Tibial nerve (tissue), 4 donors: ENCODE results near the gene DMBT1. TPM values are rescaled to one million over a fixed set of nuclear protein-coding genes. Genes with fewer than 3 reads are reported as not detected.

Experiments used
- DNase-seq, 2 donors: peaks; one replicate each; pipeline ENCODE4 v3.0.0-alpha.2; 2019; ENCODE audit warnings: low spot score in 2 of 2
- H3K27ac ChIP-seq, 4 donors: fragments of 200-600 bp; sonication (generic) in 3 of 4; one replicate each; pipeline ENCODE4 v1.5.1; 2017 to 2019; ENCODE audit warnings: mild to moderate bottlenecking in 1 of 4
- H3K27me3 ChIP-seq, 2 donors: fragments of 200-600 bp; sonication (generic) in 1 of 2; one replicate each; pipeline versions ENCODE4 v1.5.1 to v1.6.0; 2017 to 2019
- H3K36me3 ChIP-seq, 3 donors: fragments of 200-600 bp; sonication (generic); one replicate each; pipeline ENCODE4 v1.5.1; 2018 to 2019
- H3K4me1 ChIP-seq, 4 donors: fragments of 200-600 bp; sonication (generic) in 3 of 4; one replicate each; pipeline ENCODE4 v1.5.1; 2017 to 2019
- H3K4me3 ChIP-seq, 4 donors: fragments of 200-600 bp; sonication (generic) in 3 of 4; one replicate each; pipeline ENCODE4 v1.5.1; 2017 to 2019; ENCODE audit warnings: mild to moderate bottlenecking in 1 of 4, moderate library complexity in 1 of 4
- H3K9me3 ChIP-seq, 4 donors: fragments of 200-600 bp; sonication (generic) in 3 of 4; one replicate each; pipeline ENCODE4 v1.5.1; 2017 to 2019
- EP300 ChIP-seq, 2 donors: sonication (generic); formaldehyde crosslinking; IDR thresholded peaks; one replicate each; pipeline ENCODE4 v1.6.1; 2017; ENCODE audit warnings: antibody characterized with exemption in 2 of 2, mild to moderate bottlenecking in 1 of 2
- POLR2A ChIP-seq, 2 donors: fragments of 450-650 bp; IDR thresholded peaks; one replicate each; pipeline ENCODE4 v1.6.1; 2017; ENCODE audit warnings: antibody characterized with exemption in 2 of 2, mild to moderate bottlenecking in 2 of 2, moderate library complexity in 2 of 2
- WGBS, 2 donors: methylation state at CpG; one replicate each; pipeline ENCODE4 v1.1.5; 2018; 5-methylcytosine and 5-hydroxymethylcytosine counted together
- total RNA-seq, 4 donors: library from RNA; depleted of rRNA; stranded (reverse); fragments of >200 nt; gene quantifications; one replicate each; pipeline ENCODE4 v1.1.0, GENCODE V29; 2016
- TF ChIP-seq, protein P1 (sequence below), 5 experiments: fragments of 200-600 bp in 3 of 5; fragments of 450-650 bp in 2 of 5; sonication (generic) in 3 of 5; IDR thresholded peaks; one replicate each; pipeline ENCODE4 v1.5.1; 2016 to 2019; ENCODE audit warnings: antibody characterized with exemption in 5 of 5, mild to moderate bottlenecking in 3 of 5, moderate library complexity in 2 of 5

DMBT1 gene
- total RNA-seq, 4 donors from 2014 or later: not detected

DNA sequence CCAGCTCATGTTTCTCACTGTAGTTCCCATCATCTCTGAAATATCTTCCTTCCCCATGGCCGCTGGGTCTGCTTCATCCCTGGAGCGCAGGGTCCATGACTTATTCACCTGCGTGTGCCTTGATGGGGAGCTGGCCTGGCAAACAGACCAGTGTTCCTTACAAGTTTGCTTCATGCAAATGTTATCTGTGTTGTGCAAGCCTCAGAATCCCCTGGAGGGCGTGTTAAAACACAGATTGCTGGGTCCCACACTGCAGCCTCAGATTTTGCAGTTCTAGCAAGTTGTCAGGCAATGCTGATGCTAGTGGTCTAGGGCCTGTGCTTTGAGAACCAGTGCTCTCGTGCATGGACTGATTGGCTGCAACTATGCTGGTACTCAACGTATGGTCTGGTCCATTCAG is 7.2 kb upstream of the DMBT1 start:
- 86 to 94% methylated on average over 6 of the region's 6 CpGs for WGBS, 2 donors

DNA sequence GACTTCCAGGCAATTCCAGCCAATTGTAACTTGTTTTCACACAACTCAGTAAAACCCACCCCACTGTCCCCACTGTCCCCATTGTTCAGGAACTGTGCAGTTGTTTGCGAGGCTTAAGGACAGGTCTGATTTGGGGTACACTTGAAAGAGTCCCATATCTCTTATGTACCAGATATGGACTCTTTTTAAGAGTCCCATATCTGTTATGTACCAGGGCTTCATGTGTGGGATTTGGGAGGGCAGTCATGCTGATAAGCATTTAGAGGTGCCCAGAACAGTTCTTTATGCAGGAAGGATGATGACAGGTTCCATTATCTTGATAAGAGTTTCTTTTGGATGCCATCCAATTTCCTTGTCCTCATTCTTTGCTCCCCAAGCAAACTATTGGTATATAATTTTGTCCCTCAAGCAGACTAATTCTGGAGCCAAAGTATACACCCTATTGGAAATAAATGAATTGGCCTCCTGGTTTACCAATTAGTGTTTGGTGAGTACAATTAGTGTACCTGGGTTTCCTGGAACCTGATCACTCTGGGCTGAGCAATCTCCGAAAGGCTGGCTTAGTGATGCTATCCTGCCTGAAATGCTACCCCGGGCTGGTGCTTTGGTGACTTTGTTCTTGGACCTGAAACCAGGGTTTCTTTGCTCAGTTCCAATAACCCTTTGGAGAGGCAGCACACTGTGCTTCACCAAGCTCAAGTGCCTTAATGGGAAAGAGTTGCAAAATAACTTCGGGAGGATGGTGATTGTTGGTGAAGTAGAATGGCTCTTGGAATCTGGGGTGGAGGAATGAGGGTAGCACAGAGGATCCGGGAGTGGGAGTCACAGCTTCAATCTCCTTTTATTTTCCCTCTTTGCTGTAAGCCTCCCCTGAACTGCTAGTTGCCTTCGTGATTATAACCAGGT is 6.2 kb upstream of the DMBT1 start:
- 86 to 89% methylated on average over 6 of the region's 6 CpGs for WGBS, 2 donors
- TF ChIP-seq EP300 (IDR thresholded peaks at IDR 0.05): no peak
- TF ChIP-seq, protein P1, sequence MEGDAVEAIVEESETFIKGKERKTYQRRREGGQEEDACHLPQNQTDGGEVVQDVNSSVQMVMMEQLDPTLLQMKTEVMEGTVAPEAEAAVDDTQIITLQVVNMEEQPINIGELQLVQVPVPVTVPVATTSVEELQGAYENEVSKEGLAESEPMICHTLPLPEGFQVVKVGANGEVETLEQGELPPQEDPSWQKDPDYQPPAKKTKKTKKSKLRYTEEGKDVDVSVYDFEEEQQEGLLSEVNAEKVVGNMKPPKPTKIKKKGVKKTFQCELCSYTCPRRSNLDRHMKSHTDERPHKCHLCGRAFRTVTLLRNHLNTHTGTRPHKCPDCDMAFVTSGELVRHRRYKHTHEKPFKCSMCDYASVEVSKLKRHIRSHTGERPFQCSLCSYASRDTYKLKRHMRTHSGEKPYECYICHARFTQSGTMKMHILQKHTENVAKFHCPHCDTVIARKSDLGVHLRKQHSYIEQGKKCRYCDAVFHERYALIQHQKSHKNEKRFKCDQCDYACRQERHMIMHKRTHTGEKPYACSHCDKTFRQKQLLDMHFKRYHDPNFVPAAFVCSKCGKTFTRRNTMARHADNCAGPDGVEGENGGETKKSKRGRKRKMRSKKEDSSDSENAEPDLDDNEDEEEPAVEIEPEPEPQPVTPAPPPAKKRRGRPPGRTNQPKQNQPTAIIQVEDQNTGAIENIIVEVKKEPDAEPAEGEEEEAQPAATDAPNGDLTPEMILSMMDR (IDR thresholded peaks at IDR 0.05): no peak
- TF ChIP-seq POLR2A (IDR thresholded peaks at IDR 0.05): no peak
- DNase-seq: no peak

More for the DNA sequence above, 7.2 kb upstream of the DMBT1 start:
- H3K27me3 ChIP-seq: peaks cover 0 to 27% of the 10 kb centered on the region in 2 donors
- H3K4me1 ChIP-seq: no peaks in the 10 kb centered on the region
- H3K27ac ChIP-seq: no peak overlapping the region
- no peaks in the 10 kb centered on the region for H3K9me3 ChIP-seq
- no peak overlapping the region for H3K4me3 ChIP-seq
- TF ChIP-seq EP300 (IDR thresholded peaks at IDR 0.05) (no peak), POLR2A (IDR thresholded peaks at IDR 0.05) (no peak)
- TF ChIP-seq, protein P1 (IDR thresholded peaks at IDR 0.05): no peak
- H3K36me3 ChIP-seq: no peaks in the 10 kb centered on the region
- no peak for DNase-seq

GRCh38 chr10:122555442-122555841 is 5.1 kb upstream of the DMBT1 start:
- 68 to 71% methylated on average over 3 of the region's 3 CpGs for WGBS, 2 donors
- Histone ChIP-seq H3K27me3 (peaks cover 0 to 27% of the 10 kb centered on the region in 2 donors), H3K36me3 (no peaks in the 10 kb centered on the region), H3K4me3 (no peak overlapping the region), H3K27ac (no peak overlapping the region), H3K4me1 (no peaks in the 10 kb centered on the region), H3K9me3 (no peaks in the 10 kb centered on the region)
- no peak for TF ChIP-seq EP300 (IDR thresholded peaks at IDR 0.05)
- no peak for TF ChIP-seq POLR2A (IDR thresholded peaks at IDR 0.05)
- TF ChIP-seq, protein P1 (IDR thresholded peaks at IDR 0.05): no peak
- no peak for DNase-seq

More for the DNA sequence above, 6.2 kb upstream of the DMBT1 start:
- Histone ChIP-seq H3K36me3 (no peaks in the 10 kb centered on the region), H3K27me3 (peaks cover 0 to 27% of the 10 kb centered on the region in 2 donors), H3K27ac (no peak overlapping the region), H3K4me3 (no peak overlapping the region), H3K9me3 (no peaks in the 10 kb centered on the region), H3K4me1 (no peaks in the 10 kb centered on the region)

GRCh38 chr10:122557516-122557915 is 3.0 kb upstream of the DMBT1 start:
- H3K27ac ChIP-seq: no peak overlapping the region

More at GRCh38 chr10:122557516-122557915, 3.0 kb upstream of the DMBT1 start:
- Histone ChIP-seq H3K27me3 (peaks cover 0 to 27% of the 10 kb centered on the region in 2 donors), H3K9me3 (no peaks in the 10 kb centered on the region), H3K4me1 (no peaks in the 10 kb centered on the region), H3K4me3 (no peak overlapping the region), H3K36me3 (no peaks in the 10 kb centered on the region)
- WGBS, 2 donors: 38 to 49% methylated on average over 9 of the region's 9 CpGs
- no peak for DNase-seq
- TF ChIP-seq, protein P1 (IDR thresholded peaks at IDR 0.05): no peak
- TF ChIP-seq POLR2A (IDR thresholded peaks at IDR 0.05): no peak
- no peak for TF ChIP-seq EP300 (IDR thresholded peaks at IDR 0.05)
